Ectodermal cell (in vitro differentiated cells): Measurements from ENCODE around the gene CERCAM. TPM values are rescaled to one million over a fixed set of nuclear protein-coding genes. Genes with fewer than 3 reads are reported as not detected.

Experiments used
- H3K27ac ChIP-seq: 2 replicates; pipeline ENCODE4 v1.7.0; 2013; ENCODE audit warnings: mild to moderate bottlenecking, low read depth, low read length; ENCODE audit not compliant: insufficient read depth, poor library complexity, severe bottlenecking
- H3K27me3 ChIP-seq: 2 replicates; pipeline ENCODE4 v1.7.0; 2013; ENCODE audit warnings: mild to moderate bottlenecking, low read length; ENCODE audit not compliant: insufficient read depth, control insufficient read depth, poor library complexity, severe bottlenecking
- H3K36me3 ChIP-seq: one replicate; pipeline ENCODE4 v1.7.0; 2013; ENCODE audit warnings: low read length; ENCODE audit not compliant: control insufficient read depth, insufficient read depth
- H3K4me1 ChIP-seq: one replicate; pipeline ENCODE4 v1.7.0; 2013; ENCODE audit warnings: low read length; ENCODE audit not compliant: control insufficient read depth, insufficient read depth
- H3K4me3 ChIP-seq: 2 replicates; pipeline ENCODE4 v1.7.0; 2013; ENCODE audit warnings: low read depth, low read length, control low read depth; ENCODE audit not compliant: insufficient read depth
- H3K9me3 ChIP-seq: 2 replicates; pipeline ENCODE4 v1.7.0; 2013; ENCODE audit warnings: mild to moderate bottlenecking, low read length, moderate library complexity; ENCODE audit not compliant: control insufficient read depth
- WGBS, 2 experiments: methylation state at CpG; one replicate each; pipeline ENCODE4 v1.1.7; 2013; ENCODE audit warnings: missing lambda C conversion rate in 2 of 2; 5-methylcytosine and 5-hydroxymethylcytosine counted together
- polyA plus RNA-seq, 4 experiments: library from polyadenylated mRNA; stranded (reverse); fragments of 50-300 nt; gene quantifications; one replicate each; pipeline ENCODE4 v1.2.3, GENCODE V29; 2013

CERCAM gene
- polyA plus RNA-seq (2013, experiment 1 of 4), result 20.3 TPM
- 12.5 TPM for polyA plus RNA-seq (2013, experiment 2 of 4)
- polyA plus RNA-seq (2013, experiment 3 of 4), result 19.1 TPM
- 19.2 TPM for polyA plus RNA-seq (2013, experiment 4 of 4)

- Histone ChIP-seq H3K9me3 (no peaks in the 10 kb centered on the region), H3K27ac (no peak within 1 kb of the TSS), H3K4me3 (peak within 1 kb of the TSS; percentile 79), H3K27me3 (peaks cover 40% of the 10 kb centered on the region), H3K4me1 (peaks cover 10% of the 10 kb centered on the region), H3K36me3 (no peaks in the 10 kb centered on the region)
- WGBS, 2 experiments, result 1% methylated on average over 59 of the region's 59 CpGs
These were observed at the start of gene CERCAM for GRCh38 chr9:128420651-128421481. CERCAM (plus strand) TSS chr9:128420857; CDS start chr9:128420878, 21 bp downstream.

GRCh38 chr9:128371630-128372117 is 49.0 kb upstream of the CERCAM start:
- Histone ChIP-seq H3K4me1 (peaks cover 10% of the 10 kb centered on the region), H3K9me3 (no peaks in the 10 kb centered on the region), H3K27me3 (peaks cover 12% of the 10 kb centered on the region), H3K36me3 (no peaks in the 10 kb centered on the region), H3K4me3 (peak overlapping the region; percentile 83), H3K27ac (no peak overlapping the region)
- 1 to 3% methylated on average over 9 to 10 of the region's 10 CpGs for WGBS, 2 experiments

- H3K9me3 ChIP-seq, result no peaks in the 10 kb centered on the region
- no peaks in the 10 kb centered on the region for H3K36me3 ChIP-seq
- H3K4me1 ChIP-seq, result peaks cover 10% of the 10 kb centered on the region
- 85% methylated on average over 4 of the region's 4 CpGs for WGBS, 2 experiments
- H3K4me3 ChIP-seq, result peak overlapping the region; percentile 83
- H3K27ac ChIP-seq, result no peak overlapping the region
- peaks cover 7% of the 10 kb centered on the region for H3K27me3 ChIP-seq
These were observed 48.4 kb upstream of the CERCAM start for GRCh38 chr9:128372188-128372641.

GRCh38 chr9:128372784-128373183 is 47.9 kb upstream of the CERCAM start:
- Histone ChIP-seq H3K9me3 (no peaks in the 10 kb centered on the region), H3K4me1 (peaks cover 10% of the 10 kb centered on the region), H3K36me3 (no peaks in the 10 kb centered on the region), H3K27ac (no peak overlapping the region), H3K27me3 (peaks cover 1% of the 10 kb centered on the region), H3K4me3 (no peak overlapping the region)
- 89 to 93% methylated on average over 1 of the region's 1 CpG for WGBS, 2 experiments

GRCh38 chr9:128374221-128374675 is 46.4 kb upstream of the CERCAM start:
- 90 to 92% methylated on average over 9 of the region's 9 CpGs for WGBS, 2 experiments
- no peak overlapping the region for H3K27ac ChIP-seq
- no peaks in the 10 kb centered on the region for H3K9me3 ChIP-seq
- no peaks in the 10 kb centered on the region for H3K27me3 ChIP-seq
- no peak overlapping the region for H3K4me3 ChIP-seq
- H3K36me3 ChIP-seq, result peaks cover 5% of the 10 kb centered on the region
- peaks cover 10% of the 10 kb centered on the region for H3K4me1 ChIP-seq

- WGBS, 2 experiments, result 88 to 89% methylated on average over 5 of the region's 5 CpGs
- Histone ChIP-seq H3K27ac (no peak overlapping the region), H3K27me3 (no peaks in the 10 kb centered on the region), H3K4me1 (peaks cover 5% of the 10 kb centered on the region), H3K36me3 (peaks cover 5% of the 10 kb centered on the region), H3K4me3 (no peak overlapping the region), H3K9me3 (no peaks in the 10 kb centered on the region)
These were observed 44.8 kb upstream of the CERCAM start for GRCh38 chr9:128375865-128376264.

- Histone ChIP-seq H3K9me3 (no peaks in the 10 kb centered on the region), H3K27me3 (peaks cover 12% of the 10 kb centered on the region), H3K4me1 (peaks cover 55% of the 10 kb centered on the region), H3K27ac (peak overlapping the region; percentile 95), H3K4me3 (no peak overlapping the region), H3K36me3 (peaks cover 5% of the 10 kb centered on the region)
- 56 to 61% methylated on average over 6 of the region's 6 CpGs for WGBS, 2 experiments
These were observed 38.4 kb upstream of the CERCAM start for GRCh38 chr9:128382261-128382660.

GRCh38 chr9:128383007-128383753 is 37.5 kb upstream of the CERCAM start:
- Histone ChIP-seq H3K27me3 (peaks cover 12% of the 10 kb centered on the region), H3K4me3 (no peak overlapping the region), H3K9me3 (no peaks in the 10 kb centered on the region), H3K36me3 (peaks cover 5% of the 10 kb centered on the region), H3K27ac (peak overlapping the region; percentile 95), H3K4me1 (peaks cover 61% of the 10 kb centered on the region)
- 4% methylated on average over 9 of the region's 9 CpGs for whole genome bisulfite sequencing, 2 experiments

- Histone ChIP-seq H3K27ac (peak overlapping the region; percentile 95), H3K9me3 (no peaks in the 10 kb centered on the region), H3K36me3 (peaks cover 9% of the 10 kb centered on the region), H3K4me1 (peaks cover 63% of the 10 kb centered on the region), H3K27me3 (peaks cover 12% of the 10 kb centered on the region), H3K4me3 (no peak overlapping the region)
- whole genome bisulfite sequencing, 2 experiments, result 52 to 54% methylated on average over 8 of the region's 8 CpGs
These were observed 36.9 kb upstream of the CERCAM start for GRCh38 chr9:128383791-128384190.
